Pancreas (tissue), 10 donors: ENCODE measurements around the gene SERPINA10. TPM values are rescaled to one million over a fixed set of nuclear protein-coding genes. Genes with fewer than 3 reads are reported as not detected.

Source experiments
- ATAC-seq, 4 donors: fragments of 200-7000 bp; cut with Tn5 transposase; one replicate each; pipeline versions ENCODE4 v1.8.0 to v1.9.1; 2020; ENCODE audit warnings: mild to moderate bottlenecking in 4 of 4, moderate library complexity in 4 of 4
- DNase-seq, 6 donors: peaks; one replicate each; pipeline ENCODE4 v3.0.0-alpha.2; 2020
- FAIRE-seq: peaks from 2 replicates; lab custom pipeline; 2012; peaks lifted over from hg19 to GRCh38; lab: Jason Lieb, UNC
- H3K27ac ChIP-seq, 4 donors: fragments of 200-600 bp; sonication (generic); 1 replicate in 3 of 4; 2 replicates in 1 of 4; pipeline versions ENCODE4 v1.5.0 to v1.8.0; 2020
- H3K27me3 ChIP-seq, 4 donors: fragments of 200-600 bp; one replicate each; pipeline ENCODE4 v1.8.0; 2021
- H3K36me3 ChIP-seq, 3 donors: fragments of 200-600 bp; sonication (generic) in 1 of 3; one replicate each; pipeline versions ENCODE4 v1.5.0 to v1.8.0; 2020 to 2021
- H3K4me1 ChIP-seq, 3 donors: fragments of 200-600 bp; one replicate each; pipeline ENCODE4 v1.8.0; 2021
- H3K4me3 ChIP-seq, 4 donors: fragments of 200-600 bp; sonication (generic) in 2 of 4; one replicate each; pipeline versions ENCODE4 v1.5.0 to v1.8.0; 2020 to 2021
- H3K9me3 ChIP-seq, 4 donors: fragments of 200-600 bp; one replicate each; pipeline ENCODE4 v1.8.0; 2021
- CTCF ChIP-seq, 4 donors: fragments of 200-600 bp; sonication (generic) in 3 of 4; IDR thresholded peaks; one replicate each; pipeline versions ENCODE4 v1.5.0 to v1.8.0; 2021; ENCODE audit warnings: antibody characterized with exemption in 4 of 4
- WGBS, 2 donors: extraction: QIAGEN DNeasy Blood & Tissue Kit; methylation state at CpG; one replicate each; pipeline ENCODE4 v1.1.7; 2013; 5-methylcytosine and 5-hydroxymethylcytosine counted together
- intact Hi-C, 3 donors: fragments of 100-400 bp; cut with DNase I; formaldehyde crosslinking; loops; one replicate each; pipeline versions ENCODE4 v1.11.1 to v1.14.2; 2022
- polyA plus RNA-seq, 2 donors: library from polyadenylated mRNA; stranded (reverse); fragments of 200-250 nt; gene quantifications; one replicate each; pipeline ENCODE4 v1.2.3, GENCODE V29; 2013
- total RNA-seq, 6 donors: library from RNA; stranded (reverse); fragmentation: NEBNext Ultra II Directional in 4 of 6; extraction: Animal tissue kit (Norgen Biotek cat#: 25700) in 4 of 6; gene quantifications; one replicate each; pipeline versions ENCODE4 v1.2.1 to v1.2.4, GENCODE V29; 2021 to 2023
- donor health status: healthy with polysubstance abuse.
- donor health status: DM: no; HTN: no; CAD: no; lungs with moderate emphysema.
- donor health status: DM: no; HTN: no; CAD: no.
- donor health status: control.
- donor health status: control.
- donor health status: Bipolar disorder and iron deficiency.
- donor health status: DM: yes; HTN: yes; CAD: no.
- donor health status: DM: no; HTN: no; CAD: no.
- donor health status: DM: no; HTN: no; CAD: no.
- donor health status: DM: yes; HTN: yes; CAD: no.

SERPINA10 gene
- total and polyA plus RNA-seq, 8 donors, result 0.19 to 4.3 (median 0.49) TPM

DNA sequence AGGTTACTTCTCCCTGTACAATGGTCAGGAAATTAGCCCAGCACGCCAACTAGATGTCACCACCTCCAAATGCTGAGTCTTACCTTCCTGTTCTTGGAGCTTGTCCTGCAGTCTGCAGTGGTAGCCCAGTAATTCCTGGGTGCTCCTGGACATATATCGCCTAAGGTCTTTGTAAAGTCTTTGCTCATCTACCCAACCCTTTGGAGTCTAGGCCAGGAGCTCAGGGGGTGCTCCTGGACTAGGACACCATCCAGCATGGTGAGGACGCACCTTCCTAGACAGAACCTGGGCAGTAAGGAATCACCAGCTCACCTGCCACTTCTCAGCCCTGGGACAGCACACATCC is 569 bp downstream of the SERPINA10 start:
- no peak for FAIRE-seq

DNA sequence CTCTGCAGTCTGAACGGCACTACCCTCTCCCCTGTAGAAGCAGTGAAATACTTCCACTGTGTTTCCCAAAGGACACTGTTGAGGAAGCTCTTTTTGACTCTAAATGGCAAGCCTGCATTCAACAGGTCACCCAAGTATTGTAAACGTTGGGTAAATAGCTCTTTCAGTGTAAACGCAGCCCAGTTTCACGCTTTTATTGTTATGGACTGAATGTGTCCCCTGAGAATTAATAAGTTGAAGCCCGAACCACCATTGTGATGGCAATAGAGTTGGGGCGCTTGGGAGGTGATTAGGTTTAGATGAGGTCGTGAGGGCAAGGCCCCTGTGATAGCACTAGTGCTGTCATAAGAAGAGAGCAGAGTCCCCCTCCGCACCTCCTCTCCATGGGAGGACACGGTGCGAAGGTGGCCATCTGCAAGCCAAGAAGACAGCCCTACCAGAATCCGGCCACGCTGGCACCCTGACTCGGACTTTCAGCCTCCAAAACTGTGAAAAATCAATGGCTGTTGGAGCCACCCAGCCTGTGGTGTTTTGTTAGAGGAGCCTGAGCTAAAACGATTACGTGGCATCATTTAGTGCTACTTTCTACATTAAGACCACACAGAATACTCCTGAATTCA is 1.1 kb downstream of the SERPINA10 start:
- 86 to 90% methylated on average over 15 of the region's 15 CpGs for WGBS, 2 donors
- no peaks in the 10 kb centered on the region for H3K9me3 ChIP-seq
- no peak overlapping the region for H3K4me3 ChIP-seq
- TF ChIP-seq CTCF (IDR thresholded peaks at IDR 0.05), result no peak
- H3K4me1 ChIP-seq, result peaks cover 0 to 4% (median 4%) of the 10 kb centered on the region in 3 donors
- intact Hi-C loops, result no loop called here
- ATAC-seq (no peak), DNase-seq (no peak), FAIRE-seq (no peak)
- H3K36me3 ChIP-seq, result no peaks in the 10 kb centered on the region
- no peak overlapping the region for H3K27ac ChIP-seq
- H3K27me3 ChIP-seq, result no peaks in the 10 kb centered on the region

More for the DNA sequence above, 569 bp downstream of the SERPINA10 start:
- H3K4me1 ChIP-seq, result peaks cover 0 to 4% (median 4%) of the 10 kb centered on the region in 3 donors
- H3K27ac ChIP-seq, result no peak overlapping the region
- intact Hi-C loops, result no loop called here
- H3K9me3 ChIP-seq, result no peaks in the 10 kb centered on the region
- 93 to 98% methylated on average over 3 of the region's 3 CpGs for WGBS, 2 donors
- no peak for ATAC-seq
- no peak for DNase-seq
- no peaks in the 10 kb centered on the region for H3K36me3 ChIP-seq
- no peak overlapping the region for H3K4me3 ChIP-seq
- TF ChIP-seq CTCF (IDR thresholded peaks at IDR 0.05), result no peak
- H3K27me3 ChIP-seq, result no peaks in the 10 kb centered on the region

GRCh38 chr14:94291159-94291905 is 1.7 kb downstream of the SERPINA10 start:
- H3K27me3 ChIP-seq, result no peaks in the 10 kb centered on the region
- H3K36me3 ChIP-seq, result no peaks in the 10 kb centered on the region
- ATAC-seq (no peak), FAIRE-seq (no peak), DNase-seq (no peak)
- H3K4me3 ChIP-seq, result no peak overlapping the region
- intact Hi-C loops, result no loop called here
- no peak for TF ChIP-seq CTCF (IDR thresholded peaks at IDR 0.05)
- H3K4me1 ChIP-seq, result peaks cover 0 to 4% (median 4%) of the 10 kb centered on the region in 3 donors
- WGBS, 2 donors, result 87 to 94% methylated on average over 13 of the region's 13 CpGs
- H3K9me3 ChIP-seq, result no peaks in the 10 kb centered on the region
- no peak overlapping the region for H3K27ac ChIP-seq

DNA sequence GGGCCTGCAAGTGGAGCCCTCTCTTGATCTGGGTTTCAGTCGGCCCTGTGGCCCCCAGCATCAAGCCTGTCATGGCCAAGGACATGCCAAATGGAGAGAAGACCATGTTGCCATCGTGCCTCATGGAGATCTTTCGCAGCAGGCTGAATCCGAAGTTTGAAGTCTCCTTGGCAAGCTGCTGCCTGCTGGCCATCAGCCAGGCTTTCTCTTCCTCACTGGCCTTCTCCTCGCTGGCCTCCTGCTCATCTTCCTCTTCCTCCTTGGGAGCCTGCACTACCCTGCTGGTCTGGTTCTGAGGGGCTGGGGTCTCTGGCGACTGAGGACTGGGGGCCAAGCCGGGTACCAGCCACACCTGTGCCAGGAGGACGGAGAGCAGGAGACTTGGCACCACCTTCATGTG is 2.9 kb downstream of the SERPINA10 start:
- no peak for ATAC-seq
- intact Hi-C loops, result no loop called here
- FAIRE-seq, result no peak
- WGBS, 2 donors, result 75 to 82% methylated on average over 8 of the region's 8 CpGs
- Histone ChIP-seq H3K27me3 (no peaks in the 10 kb centered on the region), H3K4me3 (no peak overlapping the region), H3K4me1 (peaks cover 0 to 4% (median 4%) of the 10 kb centered on the region in 3 donors), H3K36me3 (no peaks in the 10 kb centered on the region), H3K9me3 (no peaks in the 10 kb centered on the region), H3K27ac (no peak overlapping the region)
- TF ChIP-seq CTCF (IDR thresholded peaks at IDR 0.05), result no peak
- DNase-seq, result no peak
